ENCODE data around the gene HEXIM2. TPM values are rescaled to one million over a fixed set of nuclear protein-coding genes. Genes with fewer than 3 reads are reported as not detected.

HEXIM2 gene
- total and polyA plus RNA-seq, 2 of the 13 experiments (the other 11 are each of a cell fraction or from before 2014, with no cell fraction given): 27.1 to 32.4 TPM

GRCh38 chr17:45172541-45173286, 11.0 kb downstream of the HEXIM2 start (continued):
- TF ChIP-seq AHDC1 (CRISPR knock-in tag; IDR thresholded peaks at IDR 0.05; ENCODE audit: borderline replicate concordance) (no peak), SRSF1 (optimal IDR thresholded peaks at IDR 0.05; ENCODE audit: low read depth, low read length) (peak; percentile 93), ARHGAP35 (CRISPR knock-in tag; IDR thresholded peaks at IDR 0.05; ENCODE audit: borderline replicate concordance) (peak; percentile 60; the same call in 1 of the 2 replicates), REXO4 (CRISPR knock-in tag; IDR thresholded peaks at IDR 0.05; ENCODE audit: borderline replicate concordance) (no peak), ZNF513 (CRISPR knock-in tag; conservative IDR thresholded peaks at IDR 0.05) (no peak), ZC3H4 (CRISPR knock-in tag; IDR thresholded peaks at IDR 0.05; ENCODE audit: borderline replicate concordance) (peak; percentile 67; the same call in 1 of the 2 replicates), PRPF4 (IDR thresholded peaks at IDR 0.05; ENCODE audit: low read depth, low read length, poor library complexity, severe bottlenecking) (peak; percentile 98), ATF7-NPFF (CRISPR knock-in tag; IDR thresholded peaks at IDR 0.05; ENCODE audit: low read depth) (peak; percentile 86), ZNF34 (CRISPR knock-in tag; IDR thresholded peaks at IDR 0.05; ENCODE audit: borderline replicate concordance) (peak; percentile 95; the same call in 1 of the 2 replicates), NONO (IDR thresholded peaks at IDR 0.05) (no peak), NONO (CRISPR knock-in tag; conservative IDR thresholded peaks at IDR 0.05) (peak; percentile 91; the same call in 1 of the 2 replicates), HNF4A (CRISPR knock-in tag; IDR thresholded peaks at IDR 0.05) (no peak), ZNF761 (CRISPR knock-in tag; conservative IDR thresholded peaks at IDR 0.05) (peak; percentile 97), MZF1 (CRISPR knock-in tag; IDR thresholded peaks at IDR 0.05; ENCODE audit: borderline replicate concordance) (peak; percentile 39; the same call in 1 of the 2 replicates), MAFG (CRISPR knock-in tag; IDR thresholded peaks at IDR 0.05) (no peak), ZNF777 (CRISPR knock-in tag; IDR thresholded peaks at IDR 0.05) (peak; percentile 11; the same call in 1 of the 2 replicates), MED8 (CRISPR knock-in tag; IDR thresholded peaks at IDR 0.05; ENCODE audit: insufficient replicate concordance) (no peak), ZNF547 (CRISPR knock-in tag; IDR thresholded peaks at IDR 0.05) (no peak), TBX3 (IDR thresholded peaks at IDR 0.05; ENCODE audit: borderline replicate concordance) (no peak), TGIF2 (CRISPR knock-in tag; IDR thresholded peaks at IDR 0.05) (0 out of 2 replicates have a peak, but pooled peaks have one; percentile 27), NFKB2 (CRISPR knock-in tag; IDR thresholded peaks at IDR 0.05; ENCODE audit: borderline replicate concordance) (peak; percentile 73; the same call in 1 of the 2 replicates), HES4 (CRISPR knock-in tag; IDR thresholded peaks at IDR 0.05; ENCODE audit: borderline replicate concordance) (peak; percentile 76; the same call in 1 of the 2 replicates)
- TF ChIP-seq, protein P1, sequence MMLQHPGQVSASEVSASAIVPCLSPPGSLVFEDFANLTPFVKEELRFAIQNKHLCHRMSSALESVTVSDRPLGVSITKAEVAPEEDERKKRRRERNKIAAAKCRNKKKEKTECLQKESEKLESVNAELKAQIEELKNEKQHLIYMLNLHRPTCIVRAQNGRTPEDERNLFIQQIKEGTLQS (CRISPR knock-in tag; IDR thresholded peaks at IDR 0.05): peak; percentile 59
